ENCODE data around the gene HORMAD1.
"Not testable (repeated sequence)": the region's sequence is repeated elsewhere in the genome, so short reads cannot be mapped to it uniquely, and the experiment has no call there.

- TF ChIP-seq CTCF (IDR thresholded peaks at IDR 0.05); EZH2 (IDR thresholded peaks at IDR 0.05; ENCODE audit: borderline replicate concordance, insufficient read depth, low read depth, low read length, poor library complexity, severe bottlenecking): not testable (repeated sequence)
Observed at GRCh38 chr1:150657064-150657463, 63.6 kb downstream of the HORMAD1 start.

Data from B cell (primary cell).